SK-N-MC (cell line): Measurements from ENCODE around the gene ADAMTS7.
"Not testable (repeated sequence)": the region's sequence is repeated elsewhere in the genome, so short reads cannot be mapped to it uniquely, and the experiment has no call there.

Experiments used
- DNase-seq: peaks from one replicate; pipeline ENCODE4 v3.0.0-alpha.2; 2011; ENCODE audit warnings: low read depth, low spot score
- H3K27ac ChIP-seq: fragments of 200-600 bp; sonication (generic); 2 replicates; pipeline ENCODE4 v1.5.1; 2016; ENCODE audit warnings: mixed run types
- H3K36me3 ChIP-seq: fragments of 200-600 bp; sonication (generic); 2 replicates; pipeline ENCODE4 v1.6.1; 2017; ENCODE audit warnings: antibody characterized with exemption, low read length, mixed read lengths; ENCODE audit not compliant: insufficient read depth
- H3K4me3 ChIP-seq: fragments of 200-600 bp; sonication (generic); 2 replicates; pipeline ENCODE4 v1.5.1; 2016
- H3K9ac ChIP-seq: fragments of 200-600 bp; sonication (generic); 2 replicates; pipeline ENCODE4 v1.8.0; 2017; ENCODE audit warnings: mixed run types, mixed read lengths; ENCODE audit not compliant: insufficient read length
- H3K9me3 ChIP-seq: fragments of 200-600 bp; sonication (generic); 2 replicates; pipeline ENCODE4 v1.6.1; 2017; ENCODE audit warnings: low read depth, mild to moderate bottlenecking, antibody characterized with exemption, low read length, moderate library complexity, mixed read lengths
- EZH2 ChIP-seq: fragments of 200-600 bp; sonication (generic); IDR thresholded peaks from one replicate; pipeline ENCODE4 v1.6.1; 2017; ENCODE audit warnings: antibody characterized with exemption
- FOXP2 ChIP-seq: optimal IDR thresholded peaks from 2 replicates; pipeline ENCODE3; 2011; ENCODE audit warnings: mild to moderate bottlenecking, moderate library complexity; ENCODE audit not compliant: insufficient read depth; ENCODE audit errors: extremely low read length, control extremely low read depth
- POLR2AphosphoS5 ChIP-seq: IDR thresholded peaks from 2 replicates; pipeline ENCODE4 v1.6.1; 2012; ENCODE audit warnings: mild to moderate bottlenecking, low read depth, low read length, borderline replicate concordance

ADAMTS7 gene

GRCh38 chr15:78753751-78754535, 57.3 kb downstream of the ADAMTS7 start:
- H3K9ac ChIP-seq, H3K27ac ChIP-seq, H3K4me3 ChIP-seq, H3K9me3 ChIP-seq, DNase-seq, H3K36me3 ChIP-seq: not testable (repeated sequence)

GRCh38 chr15:78753359-78753659, 58.0 kb downstream of the ADAMTS7 start:
- DNase-seq, H3K4me3 ChIP-seq, H3K27ac ChIP-seq, H3K9ac ChIP-seq, H3K36me3 ChIP-seq, H3K9me3 ChIP-seq: not testable (repeated sequence)

DNA sequence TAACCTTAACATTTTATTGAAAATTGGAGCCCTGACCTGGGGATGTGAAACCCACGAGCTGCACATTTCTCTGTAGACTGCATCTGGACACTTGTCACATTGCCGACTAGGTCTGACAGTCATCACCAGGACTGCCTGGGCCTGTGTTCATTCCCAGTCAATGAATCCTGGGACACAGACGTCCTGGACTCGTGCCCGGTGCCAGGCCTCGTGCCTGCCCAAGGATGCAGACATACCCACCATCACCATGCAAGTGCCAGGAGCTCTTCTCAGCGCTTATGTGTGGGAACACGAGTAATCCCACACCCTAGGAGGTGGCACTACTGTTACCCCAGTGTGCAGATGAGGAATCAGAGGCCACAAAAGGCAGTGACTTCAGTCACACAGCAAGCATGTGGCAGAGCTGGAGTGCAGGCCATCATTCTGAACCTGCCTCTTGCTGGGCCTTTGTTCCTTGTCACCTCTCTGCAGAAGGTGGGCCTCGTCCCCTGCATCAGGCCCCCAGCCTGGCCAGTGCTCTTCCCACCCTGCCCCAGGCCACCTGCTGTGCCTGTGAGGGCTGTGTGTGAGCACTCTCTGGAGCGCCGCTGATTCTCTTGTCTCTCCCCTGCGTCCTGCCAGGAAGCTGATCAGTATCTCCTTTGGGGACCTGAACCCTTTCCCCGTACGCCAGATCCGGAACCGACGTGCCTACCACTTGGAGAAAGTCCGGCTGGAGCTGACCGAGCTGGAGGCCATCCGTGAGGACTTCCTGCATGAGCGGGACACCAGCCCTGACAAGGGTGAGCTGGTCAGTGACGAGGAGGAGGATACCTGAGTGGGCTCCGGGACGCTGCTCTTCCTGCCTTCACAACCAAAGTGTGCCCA, 58.5 kb downstream of the ADAMTS7 start:
- DNase-seq: no peak
- H3K4me3 ChIP-seq: no peak overlapping the region
- no peaks in the 10 kb centered on the region for H3K36me3 ChIP-seq
- H3K9me3 ChIP-seq: no peaks in the 10 kb centered on the region
- H3K9ac ChIP-seq: no peak overlapping the region
- no peak overlapping the region for H3K27ac ChIP-seq
- TF ChIP-seq EZH2 (no peak), POLR2AphosphoS5 (no peak), FOXP2 (no peak)

DNA sequence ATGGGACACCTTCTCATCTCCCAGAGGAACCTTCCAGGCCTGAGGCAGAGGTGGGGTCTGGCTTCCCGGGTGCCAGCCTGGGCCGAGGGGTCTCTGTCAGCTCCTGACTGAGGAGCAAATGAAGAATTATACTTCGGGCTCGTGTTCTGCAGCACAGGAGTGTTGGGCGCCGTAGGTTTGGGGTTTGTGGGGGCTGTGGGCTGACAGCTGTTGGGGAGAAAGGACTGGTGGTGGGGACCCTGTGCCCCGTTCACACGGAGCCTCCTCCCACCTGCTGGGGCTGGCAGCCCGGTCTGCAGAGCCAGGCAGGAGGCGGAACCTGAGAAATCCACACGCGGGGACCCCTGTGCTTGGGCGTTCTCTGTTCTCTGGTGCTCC, 59.7 kb downstream of the ADAMTS7 start:
- Histone ChIP-seq H3K4me3 (no peak overlapping the region), H3K9ac (no peak overlapping the region), H3K9me3 (no peaks in the 10 kb centered on the region), H3K27ac (no peak overlapping the region), H3K36me3 (no peaks in the 10 kb centered on the region)
- TF ChIP-seq EZH2: no peak
- TF ChIP-seq POLR2AphosphoS5: no peak
- no peak for TF ChIP-seq FOXP2
- DNase-seq: no peak

GRCh38 chr15:78750974-78751601, 60.2 kb downstream of the ADAMTS7 start:
- H3K27ac ChIP-seq, H3K9me3 ChIP-seq, H3K9ac ChIP-seq, H3K36me3 ChIP-seq: not testable (repeated sequence)
- H3K4me3 ChIP-seq: peak overlapping the region; percentile 66
- DNase-seq: peak; percentile 42

GRCh38 chr15:78750566-78750965, 60.7 kb downstream of the ADAMTS7 start:
- H3K9me3 ChIP-seq: no peaks in the 10 kb centered on the region
- TF ChIP-seq FOXP2 (no peak), POLR2AphosphoS5 (no peak), EZH2 (no peak)
- H3K4me3 ChIP-seq: peak overlapping the region; percentile 66
- H3K27ac ChIP-seq: no peak overlapping the region
- no peaks in the 10 kb centered on the region for H3K36me3 ChIP-seq
- DNase-seq: no peak
- H3K9ac ChIP-seq: no peak overlapping the region

GRCh38 chr15:78749831-78750230, 61.4 kb downstream of the ADAMTS7 start:
- H3K36me3 ChIP-seq: no peaks in the 10 kb centered on the region
- no peaks in the 10 kb centered on the region for H3K9me3 ChIP-seq
- H3K4me3 ChIP-seq: no peak overlapping the region
- no peak overlapping the region for H3K27ac ChIP-seq
- TF ChIP-seq EZH2: no peak
- DNase-seq: no peak
- no peak overlapping the region for H3K9ac ChIP-seq

DNA sequence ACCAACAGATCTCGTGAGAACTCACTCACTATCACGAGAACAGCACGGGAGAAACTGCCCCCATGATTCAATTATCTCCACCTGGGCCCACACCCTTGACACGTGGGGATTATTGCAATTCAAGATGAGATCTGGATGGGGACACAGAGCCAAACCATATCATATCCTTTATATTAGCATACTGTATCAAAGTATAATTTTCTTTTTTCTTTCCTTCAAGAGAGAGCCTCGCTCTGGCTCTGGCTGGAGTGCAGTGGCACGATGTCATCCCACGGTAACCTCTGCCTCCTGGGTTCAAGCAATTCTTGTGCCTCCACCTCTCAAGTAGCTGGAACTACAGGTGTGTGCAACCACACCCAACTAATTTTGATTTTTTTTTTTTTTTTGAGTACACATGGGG, 63.4 kb downstream of the ADAMTS7 start:
- not testable (repeated sequence) for DNase-seq, H3K9ac ChIP-seq, H3K9me3 ChIP-seq, H3K4me3 ChIP-seq, H3K36me3 ChIP-seq, H3K27ac ChIP-seq

DNA sequence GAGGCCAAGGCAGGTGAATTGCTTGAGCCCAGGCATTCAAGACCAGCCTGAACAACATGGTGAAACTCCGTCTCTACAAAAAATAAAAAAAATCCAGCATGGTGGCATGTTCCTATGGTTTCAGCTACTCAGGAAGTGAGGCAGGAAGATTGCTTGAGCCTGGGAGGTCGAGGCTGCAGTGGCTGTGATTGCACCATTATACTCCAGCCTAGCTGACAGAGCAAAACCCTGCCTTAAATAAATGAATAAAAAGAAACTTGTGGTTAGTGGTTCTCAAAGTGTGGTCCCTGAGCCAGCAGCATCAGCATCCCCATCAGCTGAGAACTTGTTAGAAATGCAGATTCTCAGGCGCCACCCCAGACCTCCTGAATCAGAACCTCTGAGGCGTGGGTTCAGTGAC, 69.6 kb downstream of the ADAMTS7 start:
- not testable (repeated sequence) for H3K4me3 ChIP-seq, DNase-seq, H3K27ac ChIP-seq, H3K36me3 ChIP-seq, H3K9me3 ChIP-seq, H3K9ac ChIP-seq
